GM21360 (cell line): Measurements from ENCODE around the gene SSUH2.

ENCODE experiments used
- ATAC-seq: cut with Tn5 transposase; IDR thresholded peaks from one replicate; pipeline ENCODE4 v1.9.1; 2021; ENCODE audit warnings: mild to moderate bottlenecking, moderate library complexity; ENCODE audit not compliant: unreplicated experiment

The SSUH2 gene

GRCh38 chr3:8618950-8619349, 25.6 kb downstream of the SSUH2 start:
- no peak for ATAC-seq

GRCh38 chr3:8617921-8618320, 26.7 kb downstream of the SSUH2 start:
- no peak for ATAC-seq

- no peak for ATAC-seq
Observed at GRCh38 chr3:8610951-8611350, 33.6 kb downstream of the SSUH2 start.

GRCh38 chr3:8608791-8609467, 35.7 kb downstream of the SSUH2 start:
- no peak for ATAC-seq

- no peak for ATAC-seq
Observed at GRCh38 chr3:8608041-8608790, 36.4 kb downstream of the SSUH2 start.

GRCh38 chr3:8607234-8608040, 37.2 kb downstream of the SSUH2 start:
- ATAC-seq = no peak

GRCh38 chr3:8606701-8607231, 37.8 kb downstream of the SSUH2 start:
- no peak for ATAC-seq

GRCh38 chr3:8604988-8605387, 39.6 kb downstream of the SSUH2 start:
- ATAC-seq = no peak

GRCh38 chr3:8604006-8604405, 40.6 kb downstream of the SSUH2 start:
- ATAC-seq = no peak

- no peak for ATAC-seq
Observed at GRCh38 chr3:8603115-8603710, 41.4 kb downstream of the SSUH2 start.

GRCh38 chr3:8600457-8600856, 44.1 kb downstream of the SSUH2 start:
- no peak for ATAC-seq

- ATAC-seq = no peak
Observed at GRCh38 chr3:8599146-8599545, 45.5 kb downstream of the SSUH2 start.

- no peak for ATAC-seq
Observed at GRCh38 chr3:8597219-8597853, 47.3 kb downstream of the SSUH2 start.

- no peak for ATAC-seq
Observed at GRCh38 chr3:8596321-8597218, 48.0 kb downstream of the SSUH2 start.

GRCh38 chr3:8595695-8596115, 48.9 kb downstream of the SSUH2 start:
- ATAC-seq = no peak

- no peak for ATAC-seq
Observed at GRCh38 chr3:8595252-8595651, 49.3 kb downstream of the SSUH2 start.

GRCh38 chr3:8593021-8593827, 51.4 kb downstream of the SSUH2 start:
- no peak for ATAC-seq

- ATAC-seq = no peak
Observed at GRCh38 chr3:8589880-8590556, 54.6 kb downstream of the SSUH2 start.
